NCI-H2196 (cell line): ENCODE results near the gene KRT77.
"Not testable (repeated sequence)": the region's sequence is repeated elsewhere in the genome, so short reads cannot be mapped to it uniquely, and the experiment has no call there.

Experiments used
- DNase-seq: peaks from one replicate; lab custom pipeline; 2025; ENCODE audit not compliant: unreplicated experiment; lab: John Stamatoyannopoulos, UW

The KRT77 gene

DNA sequence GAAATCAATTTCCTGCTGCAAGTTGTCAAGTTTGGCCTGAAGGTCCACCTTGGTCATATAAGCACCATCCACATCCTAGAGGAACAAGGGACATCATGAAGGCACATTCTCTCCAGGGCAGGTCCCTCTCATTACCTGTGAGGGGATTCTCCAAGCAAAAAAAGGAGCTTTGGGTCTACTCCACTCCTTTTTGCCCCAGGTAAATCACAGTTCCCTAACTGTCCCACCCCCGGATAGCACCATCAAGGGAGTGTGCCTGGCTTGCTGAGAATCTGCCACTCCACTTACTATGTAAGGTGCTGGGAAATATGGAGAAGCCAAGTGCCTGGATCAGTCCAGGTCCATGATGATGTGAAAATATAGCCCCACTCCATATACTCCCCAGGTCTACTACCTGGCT is 25.7 kb downstream of the KRT77 start:
- no peak for DNase-seq

DNA sequence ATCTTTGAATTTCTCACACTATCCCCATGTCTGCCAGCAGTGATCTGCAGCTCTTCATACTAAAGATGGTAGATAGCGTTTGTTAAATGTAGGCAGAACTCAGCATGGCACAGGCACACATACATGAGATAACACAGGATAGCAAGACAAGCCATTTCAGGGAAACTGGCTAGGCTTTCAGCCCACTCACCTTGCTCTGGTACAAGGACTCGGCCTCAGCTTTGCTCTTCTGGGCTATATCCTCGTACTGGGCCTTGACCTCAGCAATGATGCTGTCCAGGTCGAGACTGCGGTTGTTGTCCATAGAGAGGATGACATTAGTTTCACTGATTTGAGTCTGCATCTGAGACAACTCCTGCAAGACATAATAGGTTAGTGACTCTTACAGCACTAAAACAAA is 26.2 kb downstream of the KRT77 start:
- no peak for DNase-seq

GRCh38 chr12:52676163-52676562 is 27.2 kb downstream of the KRT77 start:
- no peak for DNase-seq

DNA sequence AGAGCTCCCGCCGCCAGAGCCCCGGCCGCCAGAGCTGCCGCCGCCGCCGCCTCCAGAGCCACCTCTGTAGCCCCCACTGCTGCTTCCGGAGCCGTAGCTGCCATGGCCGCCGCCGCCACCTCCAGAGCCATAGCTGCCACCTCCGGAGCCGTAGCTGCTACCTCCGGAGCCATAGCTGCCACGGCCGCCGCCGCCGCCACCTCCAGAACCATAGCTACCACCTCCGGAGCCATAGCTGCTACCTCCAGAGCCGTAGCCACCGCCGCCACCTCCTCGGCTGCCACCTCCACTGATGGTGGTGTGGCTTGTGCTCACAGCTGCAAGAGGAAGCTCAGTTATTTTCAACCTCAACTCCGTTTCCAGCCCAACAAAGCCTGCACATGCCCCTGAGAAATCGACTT is 28.0 kb downstream of the KRT77 start:
- no peak for DNase-seq

GRCh38 chr12:52674433-52674775 is 28.9 kb downstream of the KRT77 start:
- no peak for DNase-seq

- DNase-seq: no peak
These were observed 29.5 kb downstream of the KRT77 start for GRCh38 chr12:52673713-52674432.

DNA sequence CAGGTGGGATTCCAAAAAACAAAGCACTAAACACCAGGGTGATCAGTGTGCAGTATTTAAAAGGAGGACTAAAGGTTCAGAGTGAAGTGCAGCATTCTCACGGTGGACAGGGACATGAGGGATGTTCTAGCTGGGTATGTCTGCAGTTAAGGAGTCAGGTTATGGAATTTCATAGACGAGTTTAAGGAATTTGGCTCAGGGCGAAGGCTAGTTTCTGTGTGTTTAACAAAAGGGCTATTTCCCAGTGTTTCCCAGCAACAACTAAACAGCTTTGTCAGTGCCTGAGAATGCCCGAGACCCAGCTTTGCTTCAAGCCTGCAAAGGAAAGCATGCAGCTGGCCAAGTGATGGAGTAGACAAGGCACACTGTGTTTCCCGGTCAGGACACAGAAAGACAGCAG is 30.1 kb downstream of the KRT77 start:
- DNase-seq: no peak

- DNase-seq: no peak
These were observed 30.9 kb downstream of the KRT77 start for GRCh38 chr12:52672321-52672933.

GRCh38 chr12:52670961-52671360 is 32.4 kb downstream of the KRT77 start:
- no peak for DNase-seq

DNA sequence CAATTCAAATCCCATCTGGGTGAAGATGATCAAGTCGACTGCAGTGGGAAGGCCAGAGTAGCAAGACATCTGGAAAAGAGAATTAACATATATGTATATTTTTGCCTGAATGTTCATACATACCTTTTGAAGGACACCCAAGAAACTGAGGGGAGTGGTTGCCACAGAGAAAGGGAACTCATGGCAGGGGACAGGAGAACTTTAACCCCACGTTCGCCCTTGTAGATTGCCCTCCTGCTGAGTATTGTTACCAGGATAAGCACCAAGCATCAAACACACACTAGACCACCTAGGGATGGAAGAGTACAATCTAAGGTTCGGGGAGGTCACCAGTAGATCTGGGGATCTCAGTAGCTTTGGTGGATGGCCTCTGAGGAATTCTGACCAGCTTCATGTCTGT is 32.8 kb downstream of the KRT77 start:
- no peak for DNase-seq

GRCh38 chr12:52669941-52670340 is 33.4 kb downstream of the KRT77 start:
- not testable (repeated sequence) for DNase-seq

GRCh38 chr12:52669426-52669825 is 33.9 kb downstream of the KRT77 start:
- no peak for DNase-seq

- no peak for DNase-seq
These were observed 35.4 kb downstream of the KRT77 start for GRCh38 chr12:52667931-52668330.

- no peak for DNase-seq
These were observed 35.8 kb downstream of the KRT77 start for GRCh38 chr12:52667509-52667908.

DNA sequence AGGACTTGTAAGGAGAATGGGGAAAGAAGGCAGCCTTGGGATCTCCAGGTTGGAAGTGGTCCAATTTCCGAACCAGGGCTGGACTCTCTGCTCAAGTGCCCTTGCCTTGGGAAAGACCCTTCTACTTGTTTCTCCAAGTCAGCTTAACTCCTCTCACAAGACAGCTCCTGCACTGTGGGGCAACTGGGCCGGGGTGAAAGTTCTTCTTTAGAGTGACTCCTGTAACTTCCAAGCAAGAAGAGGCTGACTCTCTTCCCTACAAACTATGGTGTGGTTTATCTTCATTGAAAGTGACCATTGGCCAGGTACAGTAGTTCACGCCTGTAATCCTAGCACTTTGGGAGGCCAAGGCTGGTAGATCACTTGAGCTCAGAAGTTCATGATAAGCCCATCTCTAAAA is 36.9 kb downstream of the KRT77 start:
- no peak for DNase-seq

GRCh38 chr12:52663420-52663819 is 39.9 kb downstream of the KRT77 start:
- no peak for DNase-seq

DNA sequence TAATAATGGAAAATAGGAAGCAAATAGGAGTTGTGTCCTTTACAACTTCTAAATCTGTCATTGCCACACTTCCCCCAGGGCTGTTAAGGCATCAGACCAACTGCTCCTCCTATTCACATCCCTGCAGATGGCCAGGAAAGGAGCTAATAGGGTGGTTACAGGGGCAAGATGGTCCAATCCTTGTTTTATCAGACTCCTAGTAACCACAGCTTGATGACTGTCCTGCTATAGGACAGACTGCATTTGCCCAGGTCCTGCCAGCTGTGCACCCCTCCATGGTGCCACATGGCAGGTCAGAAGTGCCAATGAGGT is 40.5 kb downstream of the KRT77 start:
- DNase-seq: no peak

- DNase-seq: no peak
These were observed 41.0 kb downstream of the KRT77 start for GRCh38 chr12:52662093-52662917.

GRCh38 chr12:52661668-52662067 is 41.7 kb downstream of the KRT77 start:
- no peak for DNase-seq

GRCh38 chr12:52660934-52661499 is 42.3 kb downstream of the KRT77 start:
- no peak for DNase-seq

DNA sequence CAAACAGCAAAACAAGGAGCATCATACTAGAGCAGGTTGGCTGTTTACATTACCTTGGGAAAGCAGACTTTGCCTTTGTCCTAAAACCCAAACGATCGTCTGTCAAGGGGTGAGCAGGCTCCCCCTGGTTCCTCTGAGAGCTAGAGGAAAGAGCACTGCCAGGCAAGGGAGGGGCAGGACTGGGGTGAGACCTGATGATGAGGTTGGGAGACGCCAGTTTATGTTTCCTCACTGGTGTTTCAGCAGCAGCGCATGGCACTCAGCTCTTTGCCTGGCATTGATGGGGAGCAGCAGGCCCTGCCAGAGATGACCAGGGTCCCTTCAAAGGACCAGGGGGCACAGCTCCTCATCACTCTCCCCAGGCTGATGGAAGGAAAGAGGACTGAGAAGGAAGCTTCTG is 43.4 kb downstream of the KRT77 start:
- DNase-seq: no peak

GRCh38 chr12:52659395-52659794 is 43.9 kb downstream of the KRT77 start:
- DNase-seq: no peak
